GM23248 (cell line): Measurements from ENCODE around the gene ELOVL7. TPM values are rescaled to one million over a fixed set of nuclear protein-coding genes. Genes with fewer than 3 reads are reported as not detected.

ENCODE experiments used
- DNase-seq: peaks from one replicate; pipeline ENCODE4 v3.0.0-alpha.2; 2015
- H2AFZ ChIP-seq: fragments of 200-600 bp; sonication (generic); 2 replicates; pipeline ENCODE4 v1.6.1; 2016; ENCODE audit warnings: antibody characterized with exemption
- H3F3A ChIP-seq: fragments of 200-600 bp; sonication (generic); 2 replicates; pipeline ENCODE4 v1.6.1; 2016; ENCODE audit warnings: mild to moderate bottlenecking, antibody characterized with exemption, mixed run types; ENCODE audit not compliant: insufficient read depth
- H3K27ac ChIP-seq: fragments of 200-600 bp; sonication (generic); 2 replicates; pipeline ENCODE4 v1.5.1; 2016; ENCODE audit warnings: mild to moderate bottlenecking
- H3K27me3 ChIP-seq: fragments of 200-600 bp; sonication (generic); replicated peaks from 2 replicates; pipeline ENCODE4 v1.6.1; 2016; ENCODE audit warnings: mild to moderate bottlenecking; ENCODE audit not compliant: insufficient read depth
- H3K36me3 ChIP-seq: fragments of 200-600 bp; sonication (generic); 2 replicates; pipeline ENCODE4 v1.6.1; 2016; ENCODE audit warnings: low read depth, mild to moderate bottlenecking
- H3K4me1 ChIP-seq: fragments of 200-600 bp; sonication (generic); 2 replicates; pipeline ENCODE4 v1.6.1; 2016; ENCODE audit warnings: mild to moderate bottlenecking; ENCODE audit not compliant: insufficient read depth
- H3K4me2 ChIP-seq: fragments of 200-600 bp; sonication (generic); one replicate; pipeline ENCODE4 v1.6.1; 2016; ENCODE audit warnings: mild to moderate bottlenecking; ENCODE audit not compliant: unreplicated experiment
- H3K4me3 ChIP-seq: fragments of 200-600 bp; sonication (generic); 2 replicates; pipeline ENCODE4 v1.5.1; 2016; ENCODE audit warnings: mild to moderate bottlenecking
- H3K79me2 ChIP-seq: fragments of 200-600 bp; sonication (generic); 2 replicates; pipeline ENCODE4 v1.6.1; 2016; ENCODE audit warnings: mild to moderate bottlenecking; ENCODE audit not compliant: insufficient read depth
- H3K9ac ChIP-seq: fragments of 200-600 bp; sonication (generic); 2 replicates; pipeline ENCODE4 v1.6.1; 2016; ENCODE audit warnings: mild to moderate bottlenecking
- H3K9me2 ChIP-seq: fragments of 200-600 bp; sonication (generic); 2 replicates; pipeline ENCODE4 v1.6.1; 2016; ENCODE audit warnings: mixed run types, mild to moderate bottlenecking, moderate library complexity; ENCODE audit not compliant: insufficient read depth
- H3K9me3 ChIP-seq: fragments of 200-600 bp; sonication (generic); one replicate; pipeline ENCODE4 v1.6.1; 2017; ENCODE audit warnings: low read depth
- H4K20me1 ChIP-seq: fragments of 200-600 bp; sonication (generic); 2 replicates; pipeline ENCODE4 v1.6.0; 2016; ENCODE audit not compliant: insufficient read depth
- EZH2 ChIP-seq: fragments of 200-600 bp; sonication (generic); IDR thresholded peaks from 2 replicates; pipeline ENCODE4 v1.6.1; 2018; ENCODE audit warnings: antibody characterized with exemption, mild to moderate bottlenecking; ENCODE audit not compliant: insufficient read depth, poor library complexity, severe bottlenecking
- EZH2phosphoT487 ChIP-seq: fragments of 200-600 bp; sonication (generic); IDR thresholded peaks from 2 replicates; pipeline ENCODE4 v1.6.1; 2018; ENCODE audit warnings: antibody characterized with exemption, moderate library complexity, mild to moderate bottlenecking, low read depth; ENCODE audit not compliant: insufficient read depth
- WGBS, 2 experiments: methylation state at CpG; one replicate each; pipeline ENCODE4 v1.1.6; 2015 to 2017; ENCODE audit warnings: low lambda C conversion rate in 2 of 2, low coverage in 1 of 2; ENCODE audit errors: missing lambda C conversion rate in 2 of 2; 5-methylcytosine and 5-hydroxymethylcytosine counted together
- in situ Hi-C: fragments of 300-500 bp; cut with MboI; formaldehyde crosslinking; loops from 2 replicates; pipeline ENCODE4 v1.15.0; 2020
- polyA plus RNA-seq: library from polyadenylated mRNA; unstranded; fragments of >200 nt; fragmentation: Nextera tagmentation; extraction: Ambion mirVana; gene quantifications from 2 replicates; pipeline ENCODE4 v1.2.1, GENCODE V29; 2016
- total RNA-seq: library from RNA; depleted of rRNA; stranded (reverse); fragments of >200 nt; shearing (Covaris generic); gene quantifications from 2 replicates; pipeline ENCODE4 v1.2.3, GENCODE V29; 2014

ELOVL7 gene
- total and polyA plus RNA-seq, 2 experiments from 2014 or later = not detected

DNA sequence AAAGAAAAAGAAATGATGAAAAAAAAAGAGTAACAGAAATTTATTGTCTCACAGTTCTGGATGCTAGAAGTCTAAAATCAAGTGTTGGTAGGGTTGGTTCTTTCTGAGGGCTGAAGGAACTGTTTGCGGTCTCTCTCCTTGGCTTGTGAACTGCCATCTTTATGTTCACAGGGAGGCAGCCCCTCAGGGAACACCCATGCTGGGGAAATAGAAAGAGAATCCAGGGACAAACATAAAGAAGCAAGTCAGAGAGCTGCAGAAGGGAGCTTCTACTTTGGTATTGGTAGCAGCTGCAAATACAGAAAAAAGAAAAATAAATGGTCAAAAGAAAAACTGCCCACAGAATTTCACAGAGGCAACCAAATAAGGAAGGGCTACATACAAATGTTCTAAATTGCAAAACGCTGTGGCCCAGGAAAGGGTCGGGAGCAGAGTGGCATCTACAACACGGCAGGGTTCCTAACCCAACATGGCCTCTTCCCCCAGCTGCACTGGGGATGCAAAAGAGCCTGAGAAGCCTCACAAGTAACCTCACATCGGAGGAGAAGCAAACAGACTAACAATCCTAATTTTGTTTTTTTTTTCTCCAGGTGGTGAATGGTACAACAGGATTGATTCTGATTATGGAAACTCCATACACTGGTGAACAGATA lies 37.4 kb downstream of the ELOVL7 start:
- no peaks in the 10 kb centered on the region for H3F3A ChIP-seq
- no peaks in the 10 kb centered on the region for H3K9me2 ChIP-seq
- TF ChIP-seq EZH2 = no peak
- no peaks in the 10 kb centered on the region for H3K79me2 ChIP-seq
- H4K20me1 ChIP-seq = no peaks in the 10 kb centered on the region
- WGBS, 2 experiments = 15 to 19% methylated on average over 5 of the region's 5 CpGs
- no peaks in the 10 kb centered on the region for H3K9me3 ChIP-seq
- in situ Hi-C loops = no loop called here
- no peak overlapping the region for H3K27ac ChIP-seq
- DNase-seq = no peak
- H3K9ac ChIP-seq = no peak overlapping the region
- no peaks in the 10 kb centered on the region for H3K36me3 ChIP-seq
- H3K27me3 ChIP-seq = no peaks in the 10 kb centered on the region
- H2AFZ ChIP-seq = no peak overlapping the region
- H3K4me2 ChIP-seq = no peak overlapping the region
- no peak overlapping the region for H3K4me3 ChIP-seq
- H3K4me1 ChIP-seq = no peaks in the 10 kb centered on the region

DNA sequence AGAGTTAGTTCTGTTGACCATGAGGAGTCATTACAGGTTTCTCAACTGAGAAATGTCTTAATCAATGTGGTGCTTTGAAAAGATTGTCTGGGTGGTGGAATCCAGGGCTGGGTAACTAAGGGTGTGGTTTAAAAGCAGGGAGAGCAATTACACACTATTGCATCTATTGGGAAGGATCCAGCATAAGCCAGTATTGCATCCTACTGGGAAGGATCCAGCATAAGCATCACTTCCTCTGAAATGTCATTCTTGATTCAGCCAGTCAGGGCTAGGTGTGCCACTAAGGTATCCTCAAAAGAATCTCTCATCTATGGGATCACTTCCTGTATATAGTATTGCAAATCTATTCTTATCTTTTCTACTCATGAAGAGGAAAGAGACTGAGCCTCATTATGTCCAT lies 38.6 kb downstream of the ELOVL7 start:
- Histone ChIP-seq H3K4me2 (no peak overlapping the region), H2AFZ (no peak overlapping the region), H3K36me3 (no peaks in the 10 kb centered on the region), H3K27me3 (no peaks in the 10 kb centered on the region), H3K9me3 (no peaks in the 10 kb centered on the region), H3K79me2 (no peaks in the 10 kb centered on the region), H3K4me3 (no peak overlapping the region), H3K4me1 (no peaks in the 10 kb centered on the region), H4K20me1 (no peaks in the 10 kb centered on the region), H3K9ac (no peak overlapping the region), H3K27ac (no peak overlapping the region), H3F3A (no peaks in the 10 kb centered on the region), H3K9me2 (no peaks in the 10 kb centered on the region)
- in situ Hi-C loops = no loop called here
- TF ChIP-seq EZH2phosphoT487 (no peak), EZH2 (no peak)
- peak; percentile 3 for DNase-seq

DNA sequence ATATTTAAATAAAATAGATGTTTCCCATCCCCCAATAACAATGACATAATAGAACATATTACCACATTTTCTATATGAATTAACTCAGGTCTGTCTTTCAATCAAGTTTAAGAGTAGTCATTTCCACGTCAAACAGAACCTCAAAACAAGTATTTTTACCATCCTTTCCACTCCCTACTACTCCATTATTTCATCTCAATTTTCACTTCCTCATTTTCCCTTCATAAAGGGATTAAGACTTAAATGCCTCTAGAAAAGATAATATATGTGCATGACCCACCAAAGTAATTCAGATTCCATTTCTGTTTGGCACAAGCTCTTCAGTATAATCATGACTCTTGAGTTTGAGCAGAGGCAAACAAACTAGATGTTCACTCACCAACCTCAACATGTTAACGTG lies 40.4 kb downstream of the ELOVL7 start:
- H4K20me1 ChIP-seq = no peaks in the 10 kb centered on the region
- no peak for DNase-seq
- no peaks in the 10 kb centered on the region for H3K79me2 ChIP-seq
- H3K27ac ChIP-seq = no peak overlapping the region
- no peaks in the 10 kb centered on the region for H3K4me1 ChIP-seq
- no peak for TF ChIP-seq EZH2
- TF ChIP-seq EZH2phosphoT487 = no peak
- H3K36me3 ChIP-seq = no peaks in the 10 kb centered on the region
- no peak overlapping the region for H3K9ac ChIP-seq
- WGBS, 2 experiments = 15% methylated on average over 2 of the region's 2 CpGs
- H3F3A ChIP-seq = no peaks in the 10 kb centered on the region
- no peak overlapping the region for H3K4me2 ChIP-seq
- no peak overlapping the region for H3K4me3 ChIP-seq
- in situ Hi-C loops = no loop called here
- H2AFZ ChIP-seq = no peak overlapping the region
- H3K9me2 ChIP-seq = no peaks in the 10 kb centered on the region
- no peaks in the 10 kb centered on the region for H3K27me3 ChIP-seq
- no peaks in the 10 kb centered on the region for H3K9me3 ChIP-seq

DNA sequence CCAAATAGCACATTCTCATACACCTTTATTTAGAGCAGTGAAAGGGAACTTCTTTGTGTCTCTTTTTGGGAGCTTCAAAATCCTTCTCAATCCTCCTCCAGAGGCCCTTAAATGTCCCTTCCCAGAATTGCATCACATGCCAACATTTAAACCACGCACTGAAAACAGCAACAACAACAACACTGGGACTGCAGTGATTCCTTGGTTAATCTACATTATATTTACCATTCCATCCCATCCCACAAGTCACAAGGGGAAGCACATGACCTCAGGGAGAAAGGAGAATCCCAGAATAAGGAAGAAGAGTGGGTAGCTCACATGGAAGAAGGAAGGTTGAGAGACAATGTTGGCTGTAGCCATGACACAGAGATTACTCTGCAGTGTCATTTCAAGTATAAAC lies 41.1 kb downstream of the ELOVL7 start:
- no peak overlapping the region for H3K9ac ChIP-seq
- no peaks in the 10 kb centered on the region for H3K27me3 ChIP-seq
- no peak overlapping the region for H3K4me3 ChIP-seq
- no peak for DNase-seq
- H3K79me2 ChIP-seq = no peaks in the 10 kb centered on the region
- no peaks in the 10 kb centered on the region for H3F3A ChIP-seq
- H3K36me3 ChIP-seq = no peaks in the 10 kb centered on the region
- no peak overlapping the region for H3K27ac ChIP-seq
- in situ Hi-C loops = no loop called here
- H2AFZ ChIP-seq = no peak overlapping the region
- H3K9me3 ChIP-seq = no peaks in the 10 kb centered on the region
- H3K4me2 ChIP-seq = no peak overlapping the region
- TF ChIP-seq EZH2 (no peak), EZH2phosphoT487 (no peak)
- no peaks in the 10 kb centered on the region for H4K20me1 ChIP-seq
- no peaks in the 10 kb centered on the region for H3K4me1 ChIP-seq
- H3K9me2 ChIP-seq = no peaks in the 10 kb centered on the region
- 21 to 23% methylated on average over 1 of the region's 1 CpG for whole genome bisulfite sequencing, 2 experiments

DNA sequence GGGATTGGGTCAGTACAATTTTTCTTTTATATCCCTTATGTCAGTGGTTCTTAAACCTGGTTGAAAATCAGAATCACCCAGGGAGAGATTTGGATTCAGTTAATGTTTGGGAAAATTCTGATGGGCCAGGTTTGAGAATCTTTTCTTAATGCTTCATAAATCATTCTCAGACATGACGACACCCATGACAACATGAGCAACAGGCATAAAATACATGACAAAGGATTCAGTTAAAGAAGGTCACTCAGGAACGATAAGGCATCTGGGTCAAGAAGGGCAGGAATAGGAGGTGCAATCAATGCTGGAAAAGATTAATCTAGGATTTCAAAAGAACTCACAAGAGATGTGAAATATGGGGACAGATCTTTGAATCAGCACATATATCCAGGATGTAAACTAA lies 41.8 kb downstream of the ELOVL7 start:
- Histone ChIP-seq H3K9me3 (no peaks in the 10 kb centered on the region), H3K9ac (no peak overlapping the region), H3K27ac (no peak overlapping the region), H3K9me2 (no peaks in the 10 kb centered on the region), H3F3A (no peaks in the 10 kb centered on the region), H3K36me3 (no peaks in the 10 kb centered on the region), H3K4me2 (no peak overlapping the region), H3K27me3 (no peaks in the 10 kb centered on the region), H3K4me3 (no peak overlapping the region), H3K79me2 (no peaks in the 10 kb centered on the region), H3K4me1 (no peaks in the 10 kb centered on the region), H2AFZ (no peak overlapping the region), H4K20me1 (no peaks in the 10 kb centered on the region)
- 21 to 36% methylated on average over 2 of the region's 2 CpGs for WGBS, 2 experiments
- in situ Hi-C loops = no loop called here
- no peak for TF ChIP-seq EZH2phosphoT487
- no peak for TF ChIP-seq EZH2
- DNase-seq = no peak
